ENCODE results near the gene SNRNP70.

Gene SNRNP70

GRCh38 chr19:49084206-49085019, 838 bp upstream of the SNRNP70 start:
- TF ChIP-seq RARB (CRISPR knock-in tag; IDR thresholded peaks at IDR 0.05) (no peak), CREB5 (CRISPR knock-in tag; IDR thresholded peaks at IDR 0.05; ENCODE audit: low read depth) (no peak), TOX (CRISPR knock-in tag; IDR thresholded peaks at IDR 0.05; ENCODE audit: borderline replicate concordance) (no peak), CSRNP3 (CRISPR knock-in tag; IDR thresholded peaks at IDR 0.05) (no peak), ISL1 (CRISPR knock-in tag; IDR thresholded peaks at IDR 0.05) (no peak), POU6F1 (CRISPR knock-in tag; IDR thresholded peaks at IDR 0.05; ENCODE audit: borderline replicate concordance, low read depth) (no peak), ZNF565 (CRISPR knock-in tag; conservative IDR thresholded peaks at IDR 0.05; ENCODE audit: low read depth) (no peak), ZNF70 (CRISPR knock-in tag; IDR thresholded peaks at IDR 0.05) (no peak), TSHZ2 (CRISPR knock-in tag; IDR thresholded peaks at IDR 0.05) (no peak), PPARA (CRISPR knock-in tag; IDR thresholded peaks at IDR 0.05; ENCODE audit: borderline replicate concordance) (no peak), ZC3H10 (CRISPR knock-in tag; IDR thresholded peaks at IDR 0.05) (no peak), ZNF8 (CRISPR knock-in tag; IDR thresholded peaks at IDR 0.05) (no peak)
- ATAC-seq, result peak; percentile 35

- TF ChIP-seq PPARA (CRISPR knock-in tag; IDR thresholded peaks at IDR 0.05; ENCODE audit: borderline replicate concordance) (no peak), ZNF565 (CRISPR knock-in tag; conservative IDR thresholded peaks at IDR 0.05; ENCODE audit: low read depth) (no peak), ESRRG (CRISPR knock-in tag; IDR thresholded peaks at IDR 0.05) (no peak), CREB5 (CRISPR knock-in tag; IDR thresholded peaks at IDR 0.05; ENCODE audit: low read depth) (no peak), GLIS3 (CRISPR knock-in tag; IDR thresholded peaks at IDR 0.05) (no peak), BACH2 (CRISPR knock-in tag; IDR thresholded peaks at IDR 0.05; ENCODE audit: borderline replicate concordance) (no peak), ZNF8 (CRISPR knock-in tag; IDR thresholded peaks at IDR 0.05) (no peak), ISL1 (CRISPR knock-in tag; IDR thresholded peaks at IDR 0.05) (no peak), ZFP3 (CRISPR knock-in tag; IDR thresholded peaks at IDR 0.05) (no peak), ZC3H10 (CRISPR knock-in tag; IDR thresholded peaks at IDR 0.05) (no peak), PATZ1 (CRISPR knock-in tag; IDR thresholded peaks at IDR 0.05; ENCODE audit: borderline replicate concordance) (no peak), TSHZ2 (CRISPR knock-in tag; IDR thresholded peaks at IDR 0.05) (no peak), RARB (CRISPR knock-in tag; IDR thresholded peaks at IDR 0.05) (no peak), TCF4 (CRISPR knock-in tag; IDR thresholded peaks at IDR 0.05; ENCODE audit: borderline replicate concordance) (no peak), SNAI2 (CRISPR knock-in tag; IDR thresholded peaks at IDR 0.05) (no peak), TOX (CRISPR knock-in tag; IDR thresholded peaks at IDR 0.05; ENCODE audit: borderline replicate concordance) (no peak), ZFP30 (CRISPR knock-in tag; IDR thresholded peaks at IDR 0.05) (no peak), ARNTL (CRISPR knock-in tag; IDR thresholded peaks at IDR 0.05; ENCODE audit: borderline replicate concordance, low read depth) (no peak), ZNF70 (CRISPR knock-in tag; IDR thresholded peaks at IDR 0.05) (no peak)
- no peak for ATAC-seq
Measured at GRCh38 chr19:49085868-49086232, 599 bp downstream of the SNRNP70 start.

Data from SK-N-SH treated with all-trans-retinoic acid at 6 μM for 48 hours (cell line).